ENCODE data around the gene TEX22.

DNA sequence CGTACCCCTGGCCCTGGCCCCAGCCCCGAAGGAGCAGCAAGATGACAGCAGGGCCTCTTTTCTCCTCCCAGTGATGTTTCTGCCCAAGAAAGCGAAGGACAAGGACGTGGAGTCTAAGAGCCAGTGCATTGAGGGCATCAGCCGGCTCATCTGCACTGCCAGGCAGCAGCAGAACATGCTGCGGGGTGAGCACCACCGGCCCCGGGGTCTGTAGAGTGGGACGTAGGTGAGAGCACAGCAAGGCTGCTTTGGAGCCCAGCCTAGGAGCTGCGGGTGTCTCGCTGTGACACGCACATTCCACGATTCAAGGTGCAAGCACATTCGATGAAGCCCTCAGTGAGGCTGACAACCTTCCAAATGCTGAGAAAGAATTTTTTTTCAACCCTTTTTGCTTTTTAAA lies 5.2 kb upstream of the TEX22 start:
- TF ChIP-seq, protein P1, sequence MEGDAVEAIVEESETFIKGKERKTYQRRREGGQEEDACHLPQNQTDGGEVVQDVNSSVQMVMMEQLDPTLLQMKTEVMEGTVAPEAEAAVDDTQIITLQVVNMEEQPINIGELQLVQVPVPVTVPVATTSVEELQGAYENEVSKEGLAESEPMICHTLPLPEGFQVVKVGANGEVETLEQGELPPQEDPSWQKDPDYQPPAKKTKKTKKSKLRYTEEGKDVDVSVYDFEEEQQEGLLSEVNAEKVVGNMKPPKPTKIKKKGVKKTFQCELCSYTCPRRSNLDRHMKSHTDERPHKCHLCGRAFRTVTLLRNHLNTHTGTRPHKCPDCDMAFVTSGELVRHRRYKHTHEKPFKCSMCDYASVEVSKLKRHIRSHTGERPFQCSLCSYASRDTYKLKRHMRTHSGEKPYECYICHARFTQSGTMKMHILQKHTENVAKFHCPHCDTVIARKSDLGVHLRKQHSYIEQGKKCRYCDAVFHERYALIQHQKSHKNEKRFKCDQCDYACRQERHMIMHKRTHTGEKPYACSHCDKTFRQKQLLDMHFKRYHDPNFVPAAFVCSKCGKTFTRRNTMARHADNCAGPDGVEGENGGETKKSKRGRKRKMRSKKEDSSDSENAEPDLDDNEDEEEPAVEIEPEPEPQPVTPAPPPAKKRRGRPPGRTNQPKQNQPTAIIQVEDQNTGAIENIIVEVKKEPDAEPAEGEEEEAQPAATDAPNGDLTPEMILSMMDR (IDR thresholded peaks at IDR 0.05): no peak
- no peak for TF ChIP-seq POLR2A (IDR thresholded peaks at IDR 0.05)
